Smooth muscle cell (in vitro differentiated cells): ENCODE results near the gene APOBEC4. TPM values are rescaled to one million over a fixed set of nuclear protein-coding genes. Genes with fewer than 3 reads are reported as not detected.

ENCODE experiments used
- DNase-seq: peaks from one replicate; lab custom pipeline; 2025; ENCODE audit not compliant: unreplicated experiment; lab: John Stamatoyannopoulos, UW
- H2AFZ ChIP-seq: fragments of 200-600 bp; sonication (generic); 2 replicates; pipeline ENCODE4 v1.6.0; 2016; ENCODE audit warnings: antibody characterized with exemption, low read depth, mild to moderate bottlenecking
- H3F3A ChIP-seq: fragments of 200-600 bp; sonication (generic); 2 replicates; pipeline ENCODE4 v1.6.0; 2017; ENCODE audit warnings: antibody characterized with exemption, low read depth
- H3K27ac ChIP-seq: fragments of 200-600 bp; sonication (generic); 2 replicates; pipeline ENCODE4 v1.5.1; 2016; ENCODE audit warnings: low read depth, mild to moderate bottlenecking
- H3K27me3 ChIP-seq: fragments of 200-600 bp; sonication (generic); 2 replicates; pipeline ENCODE4 v1.6.1; 2016; ENCODE audit warnings: low read depth, mild to moderate bottlenecking
- H3K36me3 ChIP-seq: fragments of 200-600 bp; sonication (generic); 2 replicates; pipeline ENCODE4 v1.5.1; 2016; ENCODE audit warnings: low read depth
- H3K4me1 ChIP-seq: fragments of 200-600 bp; sonication (generic); 2 replicates; pipeline ENCODE4 v1.5.1; 2016; ENCODE audit warnings: low read depth
- H3K4me2 ChIP-seq: fragments of 200-600 bp; sonication (generic); 2 replicates; pipeline ENCODE4 v1.6.0; 2016; ENCODE audit warnings: mild to moderate bottlenecking
- H3K4me3 ChIP-seq: fragments of 200-600 bp; sonication (generic); 2 replicates; pipeline ENCODE4 v1.5.1; 2016; ENCODE audit warnings: mild to moderate bottlenecking
- H3K79me2 ChIP-seq: fragments of 200-600 bp; sonication (generic); 2 replicates; pipeline ENCODE4 v1.6.0; 2016; ENCODE audit warnings: low read depth, mild to moderate bottlenecking
- H3K9ac ChIP-seq: fragments of 200-600 bp; sonication (generic); 2 replicates; pipeline ENCODE4 v1.6.0; 2016; ENCODE audit warnings: low read depth
- H3K9me3 ChIP-seq: fragments of 200-600 bp; sonication (generic); replicated peaks from 2 replicates; pipeline ENCODE4 v1.5.1; 2016; ENCODE audit warnings: low read depth
- H4K20me1 ChIP-seq: fragments of 200-600 bp; sonication (generic); 2 replicates; pipeline ENCODE4 v1.6.0; 2016; ENCODE audit warnings: low read depth
- CTCF ChIP-seq: fragments of 200-600 bp; sonication (generic); IDR thresholded peaks from 2 replicates; pipeline ENCODE4 v1.5.1; 2017; ENCODE audit warnings: borderline replicate concordance, mild to moderate bottlenecking, antibody characterized with exemption; ENCODE audit not compliant: insufficient read depth, poor library complexity, severe bottlenecking
- WGBS: methylation state at CpG from one replicate; pipeline ENCODE4 v1.1.7; 2016; ENCODE audit warnings: low lambda C conversion rate; 5-methylcytosine and 5-hydroxymethylcytosine counted together
- polyA plus RNA-seq: library from polyadenylated mRNA; unstranded; fragments of >200 nt; fragmentation: Nextera tagmentation; extraction: Ambion mirVana; gene quantifications from 2 replicates; pipeline ENCODE4 v1.2.1, GENCODE V29; 2016
- total RNA-seq: library from RNA; depleted of rRNA; stranded (reverse); fragments of >200 nt; gene quantifications from 2 replicates; pipeline ENCODE4 v1.2.3, GENCODE V29; 2014

Gene APOBEC4
- total and polyA plus RNA-seq, 2 experiments from 2014 or later, result not detected

GRCh38 chr1:183674886-183675285, 21.8 kb upstream of the APOBEC4 start:
- DNase-seq, result no peak
- no peaks in the 10 kb centered on the region for H3K9me3 ChIP-seq
- no peak overlapping the region for H3K27ac ChIP-seq
- no peak overlapping the region for H2AFZ ChIP-seq
- H3K9ac ChIP-seq, result no peak overlapping the region
- TF ChIP-seq CTCF, result no peak
- H3K27me3 ChIP-seq, result no peaks in the 10 kb centered on the region
- H3F3A ChIP-seq, result peaks cover 6% of the 10 kb centered on the region
- no peak overlapping the region for H3K4me3 ChIP-seq
- H3K79me2 ChIP-seq, result no peaks in the 10 kb centered on the region
- H3K36me3 ChIP-seq, result no peaks in the 10 kb centered on the region
- 95% methylated on average over 2 of the region's 2 CpGs for WGBS
- H4K20me1 ChIP-seq, result no peaks in the 10 kb centered on the region
- peaks cover 6% of the 10 kb centered on the region for H3K4me1 ChIP-seq
- no peak overlapping the region for H3K4me2 ChIP-seq

- no peak for DNase-seq
- WGBS, result 97% methylated on average over 1 of the region's 1 CpG
- H3K4me3 ChIP-seq, result no peak overlapping the region
- H3K4me2 ChIP-seq, result no peak overlapping the region
- no peaks in the 10 kb centered on the region for H3K9me3 ChIP-seq
- H3K79me2 ChIP-seq, result no peaks in the 10 kb centered on the region
- TF ChIP-seq CTCF, result no peak
- H3K27ac ChIP-seq, result no peak overlapping the region
- no peak overlapping the region for H2AFZ ChIP-seq
- H3F3A ChIP-seq, result peaks cover 6% of the 10 kb centered on the region
- H3K36me3 ChIP-seq, result no peaks in the 10 kb centered on the region
- no peak overlapping the region for H3K9ac ChIP-seq
- no peaks in the 10 kb centered on the region for H4K20me1 ChIP-seq
- H3K4me1 ChIP-seq, result peaks cover 6% of the 10 kb centered on the region
- no peaks in the 10 kb centered on the region for H3K27me3 ChIP-seq
Measured at GRCh38 chr1:183674339-183674738, 21.2 kb upstream of the APOBEC4 start.

- DNase-seq, result no peak
- TF ChIP-seq CTCF, result no peak
- Histone ChIP-seq H3K36me3 (no peaks in the 10 kb centered on the region), H3K27ac (no peak overlapping the region), H3K4me3 (no peak overlapping the region), H3K9me3 (no peaks in the 10 kb centered on the region), H4K20me1 (no peaks in the 10 kb centered on the region), H3K4me2 (no peak overlapping the region), H3K79me2 (no peaks in the 10 kb centered on the region), H3K9ac (no peak overlapping the region), H2AFZ (no peak overlapping the region), H3F3A (peaks cover 6% of the 10 kb centered on the region), H3K27me3 (no peaks in the 10 kb centered on the region), H3K4me1 (peaks cover 6% of the 10 kb centered on the region)
- 92% methylated on average over 2 of the region's 2 CpGs for WGBS
Measured at GRCh38 chr1:183673605-183674323, 20.6 kb upstream of the APOBEC4 start.

GRCh38 chr1:183670169-183670568, 17.1 kb upstream of the APOBEC4 start:
- H4K20me1 ChIP-seq, result no peaks in the 10 kb centered on the region
- no peaks in the 10 kb centered on the region for H3K79me2 ChIP-seq
- 95% methylated on average over 1 of the region's 1 CpG for WGBS
- H3K9ac ChIP-seq, result no peak overlapping the region
- no peak for TF ChIP-seq CTCF
- H3K27ac ChIP-seq, result no peak overlapping the region
- no peaks in the 10 kb centered on the region for H3K9me3 ChIP-seq
- DNase-seq, result no peak
- no peaks in the 10 kb centered on the region for H3K27me3 ChIP-seq
- H3K4me2 ChIP-seq, result no peak overlapping the region
- H3F3A ChIP-seq, result no peaks in the 10 kb centered on the region
- no peaks in the 10 kb centered on the region for H3K36me3 ChIP-seq
- H3K4me1 ChIP-seq, result no peaks in the 10 kb centered on the region
- no peak overlapping the region for H2AFZ ChIP-seq
- no peak overlapping the region for H3K4me3 ChIP-seq
